Bronchial epithelial cell (primary cell): Measurements from ENCODE around the gene KCTD14. TPM values are rescaled to one million over a fixed set of nuclear protein-coding genes. Genes with fewer than 3 reads are reported as not detected.
"Not testable (repeated sequence)": the region's sequence is repeated elsewhere in the genome, so short reads cannot be mapped to it uniquely, and the experiment has no call there.

Source experiments
- DNase-seq: peaks from one replicate; pipeline ENCODE4 v3.0.0-alpha.2; 2010; ENCODE audit warnings: low read depth
- FAIRE-seq: peaks from 2 replicates; lab custom pipeline; 2011; peaks lifted over from hg19 to GRCh38; lab: Jason Lieb, UNC
- H3K27me3 ChIP-seq: 2 replicates; pipeline ENCODE4 v1.5.1; 2011; ENCODE audit warnings: low read length; ENCODE audit not compliant: control insufficient read depth, insufficient read depth
- H3K36me3 ChIP-seq: 2 replicates; pipeline ENCODE4 v1.5.1; 2011; ENCODE audit warnings: low read length; ENCODE audit not compliant: control insufficient read depth, insufficient read depth
- H3K4me3 ChIP-seq: 2 replicates; pipeline ENCODE4 v1.5.1; 2011; ENCODE audit warnings: mild to moderate bottlenecking, low read depth, low read length, control low read depth
- total RNA-seq: library from RNA; depleted of rRNA; stranded (reverse); fragments of >200 nt; gene quantifications from 2 replicates; pipeline ENCODE4 v1.2.1, GENCODE V29; 2014
- TF ChIP-seq, protein P1 (sequence below): IDR thresholded peaks from 2 replicates; pipeline ENCODE4 v1.5.1; 2011; ENCODE audit warnings: mild to moderate bottlenecking, moderate library complexity, low read length, control low read depth, inconsistent platforms; ENCODE audit not compliant: insufficient read depth, severe bottlenecking

The KCTD14 gene
- total RNA-seq, 1 donor from 2014 or later: 1.3 TPM

DNA sequence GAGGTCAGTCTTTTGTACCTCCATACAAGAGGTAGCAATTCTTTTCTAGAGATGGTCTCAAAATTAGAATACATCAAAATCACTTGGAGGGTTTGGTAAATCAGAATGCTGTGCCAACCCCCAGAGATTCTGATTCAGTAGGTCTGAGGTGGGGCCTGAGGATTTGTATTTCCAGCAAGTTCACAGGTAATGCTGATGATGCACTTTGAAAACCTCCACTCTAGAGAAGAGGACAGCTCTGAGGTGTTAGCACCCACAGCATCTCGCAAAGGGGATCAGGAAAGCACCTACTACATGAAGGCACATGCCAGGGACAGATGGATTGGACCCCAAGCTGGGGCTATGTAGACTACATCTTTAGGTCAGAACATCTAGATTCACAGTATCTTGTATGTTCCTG lies 7.2 kb downstream of the KCTD14 start:
- H3K27me3 ChIP-seq: no peaks in the 10 kb centered on the region
- no peak overlapping the region for H3K4me3 ChIP-seq
- DNase-seq (no peak), FAIRE-seq (no peak)
- TF ChIP-seq, protein P1, sequence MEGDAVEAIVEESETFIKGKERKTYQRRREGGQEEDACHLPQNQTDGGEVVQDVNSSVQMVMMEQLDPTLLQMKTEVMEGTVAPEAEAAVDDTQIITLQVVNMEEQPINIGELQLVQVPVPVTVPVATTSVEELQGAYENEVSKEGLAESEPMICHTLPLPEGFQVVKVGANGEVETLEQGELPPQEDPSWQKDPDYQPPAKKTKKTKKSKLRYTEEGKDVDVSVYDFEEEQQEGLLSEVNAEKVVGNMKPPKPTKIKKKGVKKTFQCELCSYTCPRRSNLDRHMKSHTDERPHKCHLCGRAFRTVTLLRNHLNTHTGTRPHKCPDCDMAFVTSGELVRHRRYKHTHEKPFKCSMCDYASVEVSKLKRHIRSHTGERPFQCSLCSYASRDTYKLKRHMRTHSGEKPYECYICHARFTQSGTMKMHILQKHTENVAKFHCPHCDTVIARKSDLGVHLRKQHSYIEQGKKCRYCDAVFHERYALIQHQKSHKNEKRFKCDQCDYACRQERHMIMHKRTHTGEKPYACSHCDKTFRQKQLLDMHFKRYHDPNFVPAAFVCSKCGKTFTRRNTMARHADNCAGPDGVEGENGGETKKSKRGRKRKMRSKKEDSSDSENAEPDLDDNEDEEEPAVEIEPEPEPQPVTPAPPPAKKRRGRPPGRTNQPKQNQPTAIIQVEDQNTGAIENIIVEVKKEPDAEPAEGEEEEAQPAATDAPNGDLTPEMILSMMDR: no peak
- H3K36me3 ChIP-seq: no peaks in the 10 kb centered on the region

DNA sequence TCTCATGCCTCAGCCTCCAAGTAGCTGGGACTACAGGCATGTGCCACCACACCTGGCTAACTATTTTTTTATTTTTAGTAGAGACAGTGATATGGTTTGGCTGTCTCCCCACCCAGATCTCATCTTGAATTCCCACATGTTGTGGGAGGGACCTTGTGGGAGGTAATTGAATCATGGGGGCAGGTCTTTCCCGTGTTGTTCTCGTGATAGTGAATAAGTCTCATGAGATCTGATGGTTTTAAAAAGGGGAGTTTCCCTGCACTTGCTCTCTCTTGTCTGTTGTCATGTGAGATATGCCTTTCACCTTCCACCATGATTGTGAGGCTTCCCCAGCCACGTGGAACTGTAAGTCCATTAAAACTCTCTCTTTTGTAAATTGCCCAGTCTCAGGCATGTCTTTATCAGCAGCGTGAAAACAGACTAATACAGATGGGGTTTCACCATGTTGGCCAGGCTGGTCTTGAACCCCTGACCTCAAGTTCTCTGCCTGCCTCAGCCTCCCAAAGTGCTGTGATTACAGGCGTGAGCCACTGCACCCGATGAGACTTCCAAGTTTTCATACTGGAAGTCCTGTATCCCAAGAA lies 8.0 kb downstream of the KCTD14 start:
- DNase-seq, FAIRE-seq, H3K36me3 ChIP-seq, H3K27me3 ChIP-seq, H3K4me3 ChIP-seq: not testable (repeated sequence)

- Histone ChIP-seq H3K27me3 (no peaks in the 10 kb centered on the region), H3K36me3 (no peaks in the 10 kb centered on the region), H3K4me3 (no peak overlapping the region)
- DNase-seq: no peak
- FAIRE-seq: no peak
- TF ChIP-seq, protein P1: no peak
Measured at GRCh38 chr11:78011301-78011700, 11.8 kb downstream of the KCTD14 start.

GRCh38 chr11:78010755-78011154 lies 12.3 kb downstream of the KCTD14 start:
- FAIRE-seq (no peak), DNase-seq (no peak)

GRCh38 chr11:78010304-78010703 lies 12.8 kb downstream of the KCTD14 start:
- FAIRE-seq: no peak
- no peak for DNase-seq
- TF ChIP-seq, protein P1: no peak

More at GRCh38 chr11:78010755-78011154, 12.3 kb downstream of the KCTD14 start:
- Histone ChIP-seq H3K4me3 (no peak overlapping the region), H3K27me3 (no peaks in the 10 kb centered on the region), H3K36me3 (no peaks in the 10 kb centered on the region)
- TF ChIP-seq, protein P1: no peak

GRCh38 chr11:78009062-78009461 lies 14.0 kb downstream of the KCTD14 start:
- H3K4me3 ChIP-seq: no peak overlapping the region
- no peaks in the 10 kb centered on the region for H3K27me3 ChIP-seq
- no peak for FAIRE-seq
- DNase-seq: no peak
- TF ChIP-seq, protein P1: no peak
- H3K36me3 ChIP-seq: no peaks in the 10 kb centered on the region

More at GRCh38 chr11:78010304-78010703, 12.8 kb downstream of the KCTD14 start:
- Histone ChIP-seq H3K27me3 (no peaks in the 10 kb centered on the region), H3K4me3 (no peak overlapping the region), H3K36me3 (no peaks in the 10 kb centered on the region)
